HG02678 (cell line): ENCODE measurements around the gene RABEP2.
"Not testable (repeated sequence)": the region's sequence is repeated elsewhere in the genome, so short reads cannot be mapped to it uniquely, and the experiment has no call there.

Source experiments
- ATAC-seq: cut with Tn5 transposase; IDR thresholded peaks from one replicate; pipeline ENCODE4 v1.9.1; 2021; ENCODE audit warnings: mild to moderate bottlenecking, moderate library complexity; ENCODE audit not compliant: unreplicated experiment

RABEP2 gene

DNA sequence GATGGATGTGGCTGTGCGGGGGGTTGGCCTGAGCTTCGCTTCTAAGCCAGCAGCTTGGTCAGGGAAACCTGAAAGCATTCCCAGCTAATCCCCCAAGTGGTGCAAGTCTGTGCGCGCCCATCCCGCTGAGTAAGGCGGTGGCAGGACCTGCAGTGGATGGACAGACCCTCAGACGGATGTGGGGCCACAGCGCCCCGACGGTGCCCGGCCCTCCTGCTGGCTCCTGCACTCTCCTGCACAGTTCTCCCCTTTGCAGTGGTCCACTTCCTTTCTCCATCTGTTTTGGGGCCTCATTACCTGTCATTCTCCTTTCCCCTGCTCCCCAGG, 44.5 kb downstream of the RABEP2 start:
- ATAC-seq, result no peak

DNA sequence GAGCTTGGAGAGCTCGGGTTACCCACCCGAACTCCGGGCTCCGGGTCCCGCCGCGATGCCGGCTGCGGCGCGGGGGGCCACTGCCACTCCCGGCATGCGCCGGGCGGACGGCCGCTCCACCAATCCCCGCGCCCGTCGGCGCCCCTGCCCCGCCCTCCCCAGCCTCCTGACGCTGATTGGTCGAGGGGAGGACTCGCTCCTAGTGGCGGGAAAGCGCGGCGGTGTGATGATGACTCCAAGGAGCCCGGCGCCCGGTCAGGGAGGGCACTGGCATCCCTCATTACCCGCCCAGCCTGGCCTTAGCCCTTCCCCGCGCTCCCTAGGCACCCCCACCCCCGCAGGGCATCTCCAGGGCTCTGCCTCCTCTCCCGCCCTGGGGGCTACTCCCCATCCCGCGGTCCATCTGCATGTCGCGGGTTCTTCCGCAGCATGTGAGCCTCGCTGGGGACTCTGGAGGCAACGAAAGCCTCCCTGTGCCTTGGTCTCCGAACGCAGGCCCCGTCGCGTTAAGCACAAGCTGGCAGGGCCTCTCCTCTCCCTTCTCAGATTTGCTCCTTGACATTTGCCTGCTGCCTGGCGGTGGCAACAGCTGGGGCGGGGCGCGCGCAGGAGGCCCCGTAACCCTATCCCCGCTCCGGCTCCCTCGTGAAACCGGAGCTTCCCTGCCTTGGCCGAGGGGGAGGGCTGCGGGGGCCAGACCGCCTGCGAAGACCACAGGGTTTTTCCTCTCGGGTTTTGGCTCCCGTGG, 45.0 kb downstream of the RABEP2 start:
- peak; percentile 86 for ATAC-seq

DNA sequence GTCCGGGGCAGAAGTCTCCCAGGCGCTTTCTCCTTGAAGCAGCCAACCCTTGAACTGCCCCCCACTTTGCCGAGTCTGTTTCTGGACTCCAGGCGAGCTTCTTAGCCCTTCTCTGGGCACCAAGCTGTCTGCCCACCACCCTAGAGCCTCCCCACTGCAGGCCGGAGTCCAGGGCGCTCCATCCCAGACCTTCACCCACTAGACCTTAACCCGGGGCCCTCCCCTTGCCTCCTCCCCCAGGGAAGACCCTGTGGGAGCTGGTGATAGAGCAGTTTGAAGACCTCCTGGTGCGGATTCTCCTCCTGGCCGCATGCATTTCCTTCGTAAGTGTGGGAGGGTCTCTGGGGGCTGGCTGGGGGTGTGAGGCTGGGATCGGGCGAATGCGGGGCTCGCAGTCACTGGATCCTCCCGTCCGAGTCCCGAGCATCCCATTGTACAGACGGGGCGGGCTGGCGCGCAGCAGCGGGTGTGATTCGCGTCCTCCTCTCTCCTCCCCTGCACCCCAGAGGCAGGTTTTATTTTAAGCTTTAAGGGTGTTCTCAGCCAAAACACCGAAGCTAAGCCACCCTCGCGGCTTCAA, 45.7 kb downstream of the RABEP2 start:
- ATAC-seq, result peak; percentile 34

DNA sequence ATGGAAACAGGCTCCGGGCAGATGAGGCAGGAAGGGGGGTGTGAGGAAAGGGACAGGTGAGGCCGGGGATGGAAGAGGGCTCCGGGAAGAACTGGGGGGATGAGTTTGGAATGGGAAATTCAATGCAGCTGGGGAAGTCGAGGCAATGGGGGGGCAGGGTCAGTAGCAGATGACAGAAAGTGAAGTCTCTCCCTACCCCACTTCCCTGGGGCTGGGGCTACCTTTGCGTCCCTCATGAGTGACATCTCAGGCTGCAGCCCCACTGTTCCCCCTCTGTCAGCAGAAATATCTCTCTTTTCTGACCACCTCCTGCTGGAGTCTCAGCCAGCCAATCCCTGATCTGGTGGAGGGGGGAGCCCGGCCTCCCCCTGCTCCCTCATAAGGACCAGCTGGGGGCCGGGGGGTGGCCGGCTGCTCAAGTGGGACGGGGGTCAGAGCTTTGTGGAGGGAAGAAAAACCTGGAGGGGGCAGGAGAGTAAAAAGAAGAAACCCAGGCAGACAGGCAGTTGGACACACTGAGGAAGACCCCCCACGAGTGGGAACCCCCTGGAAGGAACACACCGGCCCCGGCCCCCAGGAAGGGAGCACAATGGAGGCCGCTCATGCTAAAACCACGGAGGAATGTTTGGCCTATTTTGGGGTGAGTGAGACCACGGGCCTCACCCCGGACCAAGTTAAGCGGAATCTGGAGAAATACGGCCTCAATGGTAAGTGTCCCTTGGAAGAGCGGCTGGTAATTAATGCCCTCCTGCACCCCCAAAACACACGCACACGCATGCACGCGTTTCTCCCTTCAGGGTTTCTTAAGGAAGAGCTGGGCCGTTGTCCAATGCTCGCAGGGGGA, 46.7 kb downstream of the RABEP2 start, which contains the start of gene ATP2A1:
ATP2A1 (plus strand) TSS at position 406 of the 844 bp plus-strand sequence; CDS start at position 590, 184 bp downstream.
- no peak for ATAC-seq

DNA sequence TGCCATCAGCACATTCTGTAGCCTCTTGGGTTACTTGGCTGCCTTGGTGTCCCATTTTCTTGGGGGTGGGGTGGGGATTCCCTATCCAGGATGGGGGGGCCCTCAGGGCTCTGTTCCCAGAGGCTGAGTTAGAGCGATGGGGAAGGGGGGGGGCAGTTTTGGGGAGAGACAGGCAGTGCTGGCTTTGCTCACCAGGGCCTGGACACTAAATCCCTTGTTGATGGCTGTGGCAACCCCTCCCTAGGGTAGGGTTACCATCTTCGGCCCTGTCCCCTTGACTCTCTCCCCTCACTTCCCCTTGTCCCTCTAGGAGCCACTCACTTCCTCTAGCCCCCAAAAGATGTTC, 47.4 kb downstream of the RABEP2 start:
- no peak for ATAC-seq

DNA sequence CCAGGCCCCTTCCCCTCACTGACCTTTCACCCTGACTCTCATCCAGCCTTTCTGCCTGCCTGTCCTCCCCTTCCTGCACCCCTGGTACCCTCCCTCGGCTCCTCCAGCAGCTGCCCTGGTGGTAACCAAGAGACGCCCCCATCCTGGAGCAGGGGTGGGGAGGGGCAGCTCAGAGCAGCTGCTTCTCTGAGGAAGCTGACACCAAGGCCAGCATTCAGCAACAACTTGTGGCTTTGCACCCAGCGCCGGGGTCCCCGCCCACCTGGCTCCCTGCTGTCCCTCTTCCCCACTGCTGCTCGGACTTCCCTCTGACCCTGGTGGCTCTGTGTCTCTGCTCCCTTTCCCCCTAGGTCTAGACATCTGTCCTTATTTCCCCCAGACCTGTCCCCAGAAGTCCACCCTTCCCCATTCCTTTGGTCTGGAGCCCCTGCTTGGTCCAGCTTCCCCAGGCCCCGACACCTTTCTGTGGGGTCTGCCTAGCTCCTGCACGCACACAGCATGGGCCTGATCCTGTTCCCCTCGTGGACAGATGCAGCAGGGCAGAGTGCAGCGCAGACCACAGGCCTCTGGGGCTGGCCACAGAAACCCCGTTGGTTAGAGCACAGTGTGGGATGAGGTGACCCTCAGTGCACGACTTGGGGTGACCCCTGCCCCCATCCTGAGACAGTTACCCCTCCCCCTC, 47.9 kb downstream of the RABEP2 start:
- no peak for ATAC-seq

DNA sequence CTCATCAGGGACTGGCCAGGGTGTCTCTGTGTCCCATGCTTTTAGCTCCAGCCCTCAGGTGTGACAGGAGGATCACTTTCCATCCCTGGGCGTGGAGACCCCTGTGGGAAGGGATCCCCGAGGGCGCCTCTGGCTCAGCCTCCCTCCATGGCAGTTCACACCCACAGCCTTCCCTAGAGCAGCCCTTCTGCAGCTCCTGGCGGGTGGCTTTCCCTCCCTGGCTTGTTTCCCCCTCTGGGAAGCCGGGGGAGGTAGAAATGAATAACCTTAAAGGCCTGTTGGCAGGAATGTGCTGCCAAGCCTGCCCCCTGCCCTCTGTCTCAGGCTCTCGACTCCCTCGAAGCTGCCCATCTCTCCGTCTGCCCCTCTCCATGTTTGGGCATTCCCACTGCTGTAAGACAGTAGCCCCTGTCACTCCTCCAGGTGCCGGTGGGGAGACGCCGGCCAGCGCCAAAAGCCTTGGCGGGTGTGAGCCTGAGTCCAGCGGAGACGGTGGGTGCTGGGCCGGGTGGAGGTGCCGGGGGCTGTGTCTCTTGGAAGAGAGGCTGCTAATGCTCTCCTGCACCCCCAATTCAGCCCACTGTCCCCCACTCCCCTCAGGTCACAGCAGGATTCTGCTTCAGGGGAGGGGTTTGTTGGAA, 48.9 kb downstream of the RABEP2 start:
- no peak for ATAC-seq

DNA sequence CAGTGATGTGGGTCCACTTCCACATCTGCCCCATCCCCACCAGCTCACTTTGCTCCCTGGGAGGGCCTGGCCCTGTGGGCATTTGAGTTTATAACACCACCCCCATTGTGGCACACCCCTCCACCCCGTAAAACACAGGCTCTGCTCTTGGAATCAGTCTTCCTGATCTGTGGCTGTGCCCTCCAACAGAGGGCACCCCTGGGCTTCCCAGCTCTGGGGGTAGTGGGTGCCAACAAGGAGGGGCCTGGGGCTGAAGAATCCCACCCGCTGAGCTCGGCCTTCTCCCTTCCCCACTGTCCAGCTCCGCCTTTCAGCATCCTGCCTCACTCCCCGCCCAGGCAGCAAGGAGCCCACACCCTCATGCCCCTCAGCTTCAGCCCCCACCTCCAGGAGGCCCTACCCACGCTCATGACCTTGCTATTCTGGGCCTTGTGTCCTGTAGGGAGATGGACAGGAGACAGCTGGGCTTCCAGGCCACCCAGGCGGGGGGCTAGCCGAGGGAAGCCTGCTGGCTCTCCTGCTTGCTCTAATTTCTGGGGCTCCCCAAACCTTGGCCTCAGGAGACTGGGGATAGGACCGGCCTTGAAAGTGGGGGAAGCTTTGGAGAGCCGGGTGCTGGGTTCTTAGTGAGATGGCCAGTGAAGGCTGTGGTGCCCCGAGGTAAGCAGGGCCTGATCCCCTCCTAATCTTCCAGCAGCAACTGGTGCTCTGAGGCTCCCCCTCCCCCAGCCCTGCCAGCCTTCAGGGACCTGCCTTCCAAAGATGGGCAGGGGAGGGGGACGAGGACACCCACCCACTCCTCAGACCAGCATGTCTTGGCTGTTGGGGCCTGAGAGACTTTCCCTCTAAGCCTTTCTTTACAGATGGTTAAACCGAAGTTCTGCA, 49.7 kb downstream of the RABEP2 start:
- ATAC-seq, result no peak

DNA sequence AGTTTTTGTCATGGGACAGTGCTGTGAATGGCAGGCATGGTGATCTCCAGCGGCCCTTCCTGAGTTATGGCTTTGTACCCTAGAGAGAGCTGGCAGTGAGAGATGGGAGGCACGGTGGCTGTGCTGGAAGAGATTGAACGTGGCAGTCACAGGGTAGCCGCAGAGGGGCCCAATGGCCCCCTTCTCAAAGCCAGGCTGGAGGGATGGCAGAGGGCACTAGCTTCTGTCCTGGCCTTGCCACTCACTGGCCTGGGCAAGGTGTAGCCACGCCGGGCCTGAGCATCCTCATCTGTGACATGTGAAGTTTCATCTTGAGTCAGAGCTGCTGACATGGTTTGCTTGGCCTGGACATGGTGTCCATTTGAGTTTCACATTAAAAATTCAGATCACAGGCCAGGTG, 50.6 kb downstream of the RABEP2 start:
- no peak for ATAC-seq

DNA sequence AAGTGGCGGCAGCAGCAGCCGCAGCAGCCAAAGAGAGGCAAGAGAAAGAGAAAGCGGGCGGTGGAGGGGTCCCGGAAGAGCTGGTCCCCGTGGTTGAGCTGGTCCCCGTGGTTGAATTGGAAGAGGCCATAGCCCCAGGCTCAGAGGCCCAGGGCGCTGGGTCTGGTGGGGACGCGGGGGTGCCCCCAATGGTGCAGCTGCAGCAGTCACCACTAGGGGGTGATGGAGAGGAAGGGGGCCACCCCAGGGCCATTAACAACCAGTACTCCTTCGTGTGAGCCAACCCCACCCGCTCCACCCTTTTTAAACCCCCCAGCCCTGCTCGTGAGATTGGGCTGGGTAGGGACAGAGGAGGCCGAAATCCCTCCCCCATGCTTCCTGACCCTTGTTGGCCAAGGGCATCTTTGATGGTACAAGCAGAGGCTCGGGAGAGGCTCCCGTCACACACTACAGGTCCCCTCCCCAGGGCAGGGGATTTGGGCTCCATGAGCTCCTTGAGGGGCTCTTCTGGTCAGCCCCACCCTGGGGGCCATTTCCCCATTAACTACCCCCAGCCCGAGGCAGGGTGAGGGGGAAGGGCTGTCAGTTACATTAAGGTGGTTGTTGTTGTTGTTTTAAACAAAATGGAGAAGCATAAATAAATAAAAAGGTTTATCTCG, 51.4 kb downstream of the RABEP2 start:
- no peak for ATAC-seq

DNA sequence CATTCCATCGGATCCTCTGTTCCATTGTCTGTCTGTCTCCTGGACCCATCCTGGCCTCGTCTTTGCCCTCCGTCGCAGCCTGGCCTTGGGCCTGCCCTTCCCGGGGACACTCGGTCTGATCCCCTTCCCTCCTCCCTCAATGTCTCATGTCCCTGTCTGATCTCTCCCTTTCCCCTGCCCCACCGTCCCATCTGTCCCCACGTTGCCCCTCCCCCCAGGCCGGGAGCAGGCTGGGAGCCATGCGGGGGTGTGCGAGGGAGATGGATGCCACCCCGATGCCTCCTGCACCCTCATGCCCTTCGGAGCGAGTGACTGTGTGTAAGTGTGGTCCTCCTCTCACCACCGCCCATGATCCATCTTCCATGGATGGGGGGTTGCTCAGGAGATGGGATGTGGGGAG, 52.1 kb downstream of the RABEP2 start:
- ATAC-seq, result no peak

DNA sequence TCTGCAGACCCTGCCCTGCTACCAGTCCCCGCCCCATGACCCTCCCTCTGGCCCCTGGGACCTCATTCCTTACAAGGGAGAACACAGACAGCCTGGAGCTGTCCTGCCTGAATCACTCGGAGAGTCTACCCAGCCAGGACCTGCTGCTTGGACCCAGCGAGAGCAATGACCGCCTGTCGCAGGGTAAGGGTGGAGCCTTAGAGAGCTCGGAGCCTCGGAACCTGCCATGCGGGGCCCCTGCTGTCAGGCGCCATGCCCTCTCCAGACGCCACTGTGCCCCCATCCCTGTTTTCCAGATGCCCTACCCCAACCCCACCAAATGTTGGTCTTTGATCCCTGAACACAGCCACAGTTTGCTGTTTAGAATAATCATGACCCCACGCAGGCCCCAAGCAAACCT, 55.8 kb downstream of the RABEP2 start:
- ATAC-seq, result no peak

DNA sequence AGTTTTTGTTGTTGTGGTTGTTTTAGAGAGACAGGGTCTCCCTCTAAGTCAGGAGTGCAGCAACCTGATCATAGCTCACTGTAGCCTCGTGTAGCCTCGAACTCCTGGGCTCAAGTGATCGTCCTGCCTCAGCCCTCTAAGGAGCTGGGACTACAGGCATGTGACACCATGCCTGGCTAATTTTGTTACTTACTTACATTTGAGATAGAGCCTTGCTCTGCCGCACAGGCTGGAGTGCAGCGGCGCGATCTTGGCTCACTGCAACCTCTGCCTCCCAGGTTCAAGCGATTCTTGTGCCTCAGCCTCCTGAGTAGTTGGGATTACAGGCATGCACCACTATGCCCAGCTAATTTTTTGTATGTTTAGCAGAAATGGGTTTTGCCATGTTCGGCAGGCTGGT, 57.4 kb downstream of the RABEP2 start:
- not testable (repeated sequence) for ATAC-seq

DNA sequence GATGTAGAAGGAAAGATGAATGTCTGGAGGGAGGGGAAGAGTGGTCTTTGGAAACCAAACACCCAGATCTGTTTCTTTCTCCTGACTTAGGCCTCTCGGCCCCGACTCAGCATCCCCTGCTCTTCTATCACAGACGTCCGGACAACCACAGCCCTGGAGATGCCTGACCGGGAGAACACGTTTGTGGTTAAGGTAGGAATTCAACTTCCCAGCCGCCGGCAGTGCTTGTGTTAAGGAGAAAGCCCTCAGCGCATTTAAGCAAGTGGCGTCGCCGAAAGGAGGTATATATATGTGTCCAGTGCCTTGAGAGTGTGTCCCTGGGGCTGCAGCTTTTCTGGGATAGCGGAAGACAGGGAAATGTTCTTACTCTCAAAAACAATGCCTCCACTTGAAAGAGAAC, 57.8 kb downstream of the RABEP2 start:
- no peak for ATAC-seq

DNA sequence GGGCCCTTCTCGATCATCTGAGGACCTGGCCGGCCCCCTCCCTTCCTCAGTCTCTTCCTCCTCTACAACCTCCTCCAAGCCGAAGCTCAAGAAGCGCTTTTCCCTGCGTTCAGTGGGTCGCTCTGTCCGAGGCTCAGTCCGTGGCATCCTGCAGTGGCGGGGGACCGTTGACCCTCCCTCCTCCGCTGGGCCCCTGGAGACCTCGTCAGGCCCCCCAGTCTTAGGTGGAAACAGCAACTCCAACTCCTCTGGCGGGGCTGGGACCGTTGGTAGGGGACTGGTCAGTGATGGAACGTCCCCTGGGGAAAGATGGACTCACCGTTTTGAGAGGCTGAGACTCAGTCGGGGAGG, 58.6 kb downstream of the RABEP2 start:
- no peak for ATAC-seq

DNA sequence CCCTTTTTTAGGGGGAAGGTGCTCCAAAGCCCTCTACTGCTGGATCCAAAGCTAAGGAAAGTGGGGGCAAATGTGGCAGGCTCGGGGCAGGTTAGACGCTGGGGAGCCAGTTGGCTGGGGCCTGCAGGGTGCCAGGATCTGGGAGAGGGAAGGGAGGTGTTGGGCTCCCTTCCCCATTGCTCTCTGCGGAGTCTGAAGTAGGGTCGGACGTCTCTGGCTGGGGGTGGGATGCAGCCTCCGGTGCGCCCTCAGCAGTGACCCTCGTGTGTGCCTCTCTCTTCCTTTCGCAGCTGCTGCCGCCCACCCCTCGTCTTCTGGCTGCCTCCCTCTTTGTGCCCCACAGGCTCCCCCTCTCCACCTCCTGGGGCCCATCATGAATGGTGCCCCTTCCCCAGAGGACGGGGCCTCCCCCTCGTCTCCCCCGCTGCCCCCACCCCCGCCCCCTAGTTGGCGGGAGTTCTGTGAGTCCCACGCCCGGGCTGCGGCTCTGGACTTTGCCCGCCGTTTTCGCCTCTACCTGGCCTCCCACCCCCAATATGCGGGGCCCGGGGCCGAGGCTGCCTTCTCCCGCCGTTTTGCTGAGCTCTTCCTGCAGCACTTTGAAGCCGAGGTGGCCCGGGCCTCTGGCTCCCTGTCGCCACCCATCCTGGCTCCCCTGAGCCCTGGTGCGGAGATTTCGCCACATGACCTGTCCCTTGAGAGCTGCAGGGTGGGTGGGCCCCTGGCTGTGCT, 59.1 kb downstream of the RABEP2 start:
- ATAC-seq, result no peak

DNA sequence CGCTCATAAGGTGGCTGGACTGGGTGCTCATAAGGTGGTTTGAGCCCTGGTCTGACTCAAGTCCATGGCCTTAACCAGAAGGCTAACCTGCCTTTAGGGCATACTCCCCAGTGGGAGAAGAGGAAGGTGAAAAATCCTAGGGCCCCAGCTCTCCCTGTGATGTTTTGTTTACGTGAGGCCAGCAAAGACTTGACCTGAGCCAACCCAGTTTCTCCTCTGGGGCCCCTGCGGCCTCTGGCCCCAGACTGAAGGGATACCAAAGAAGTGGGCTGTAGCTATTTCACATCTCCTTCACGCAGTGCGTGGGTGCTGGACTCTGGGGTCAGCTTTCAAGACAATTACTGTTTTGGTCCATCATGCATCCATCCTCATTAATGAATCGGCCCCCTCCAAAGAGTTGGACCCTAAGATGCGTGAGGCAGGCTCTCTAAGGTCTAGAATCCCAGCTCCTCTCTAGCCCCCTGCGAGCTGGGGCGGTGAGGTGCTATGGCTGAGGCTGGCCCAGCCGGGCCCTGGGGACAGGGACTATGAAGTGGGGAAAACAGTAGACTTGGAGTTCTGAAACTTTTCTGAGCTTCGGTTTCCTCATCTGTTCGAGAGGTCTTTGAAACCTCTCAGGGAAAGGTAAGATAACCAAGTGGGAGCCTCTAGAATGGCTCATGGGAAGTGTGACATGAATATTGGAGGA, 59.9 kb downstream of the RABEP2 start:
- ATAC-seq, result no peak
